Gastroesophageal sphincter (tissue), 4 donors: ENCODE data around the gene DCP2. TPM values are rescaled to one million over a fixed set of nuclear protein-coding genes. Genes with fewer than 3 reads are reported as not detected.

Experiments used
- ATAC-seq: fragments of 150-250 bp; one replicate; pipeline ENCODE4 v1.9.1; 2016; ENCODE audit warnings: mild to moderate bottlenecking, moderate library complexity
- H3K27ac ChIP-seq, 4 donors: fragments of 200-600 bp; sonication (generic) in 3 of 4; 1 replicate in 3 of 4; 2 replicates in 1 of 4; pipeline ENCODE4 v1.5.1; 2016 to 2019
- H3K27me3 ChIP-seq: fragments of 200-600 bp; sonication (generic); one replicate; pipeline ENCODE4 v1.5.1; 2019
- H3K36me3 ChIP-seq, 2 donors: fragments of 200-600 bp; sonication (generic); one replicate each; pipeline ENCODE4 v1.5.1; 2019; ENCODE audit warnings: control low read depth in 1 of 2
- H3K4me1 ChIP-seq, 3 donors: fragments of 200-600 bp; sonication (generic); 1 replicate in 2 of 3; 2 replicates in 1 of 3; pipeline ENCODE4 v1.5.1; 2016 to 2019; ENCODE audit warnings: control low read depth in 2 of 3
- H3K4me3 ChIP-seq, 2 donors: fragments of 200-600 bp; sonication (generic); one replicate each; pipeline ENCODE4 v1.5.1; 2019; ENCODE audit warnings: mild to moderate bottlenecking in 1 of 2, moderate library complexity in 1 of 2
- H3K9me3 ChIP-seq, 3 donors: fragments of 200-600 bp; sonication (generic); one replicate each; pipeline ENCODE4 v1.5.1; 2017 to 2019; ENCODE audit warnings: control low read depth in 2 of 3
- EP300 ChIP-seq: sonication (generic); formaldehyde crosslinking; IDR thresholded peaks from one replicate; pipeline ENCODE4 v1.6.1; 2017; ENCODE audit warnings: antibody characterized with exemption, mild to moderate bottlenecking
- POLR2A ChIP-seq, 2 donors: fragments of 450-650 bp; IDR thresholded peaks; one replicate each; pipeline ENCODE4 v1.6.1; 2017; ENCODE audit warnings: antibody characterized with exemption in 2 of 2, mild to moderate bottlenecking in 2 of 2, moderate library complexity in 1 of 2
- POLR2AphosphoS5 ChIP-seq: sonication (generic); formaldehyde crosslinking; IDR thresholded peaks from one replicate; pipeline ENCODE4 v1.6.1; 2017; ENCODE audit warnings: antibody characterized with exemption
- WGBS, 2 donors: methylation state at CpG; one replicate each; pipeline ENCODE4 v1.1.5; 2018; ENCODE audit warnings: low coverage in 1 of 2; 5-methylcytosine and 5-hydroxymethylcytosine counted together
- total RNA-seq, 4 donors: library from RNA; depleted of rRNA; stranded (reverse); fragments of >200 nt; gene quantifications; one replicate each; pipeline ENCODE4 v1.1.0, GENCODE V29; 2016
- TF ChIP-seq, protein P1 (sequence below), 4 experiments: fragments of 200-600 bp in 2 of 4; fragments of 450-650 bp in 2 of 4; sonication (generic) in 1 of 4; IDR thresholded peaks; one replicate each; pipeline ENCODE4 v1.5.1; 2017 to 2019; ENCODE audit warnings: antibody characterized with exemption in 4 of 4, mild to moderate bottlenecking in 2 of 4, moderate library complexity in 2 of 4

The DCP2 gene
- total RNA-seq, 4 donors from 2014 or later: 13.2 to 37.6 (median 24.9) TPM

- no peaks in the 10 kb centered on the region for H3K27me3 ChIP-seq
- WGBS, 2 donors: 86 to 92% methylated on average over 4 to 6 of the region's 6 CpGs
- no peaks in the 10 kb centered on the region for H3K4me1 ChIP-seq
- no peak for ATAC-seq
- no peak for TF ChIP-seq POLR2A (IDR thresholded peaks at IDR 0.05)
- no peak for TF ChIP-seq EP300
- no peak for TF ChIP-seq POLR2AphosphoS5
- TF ChIP-seq, protein P1, sequence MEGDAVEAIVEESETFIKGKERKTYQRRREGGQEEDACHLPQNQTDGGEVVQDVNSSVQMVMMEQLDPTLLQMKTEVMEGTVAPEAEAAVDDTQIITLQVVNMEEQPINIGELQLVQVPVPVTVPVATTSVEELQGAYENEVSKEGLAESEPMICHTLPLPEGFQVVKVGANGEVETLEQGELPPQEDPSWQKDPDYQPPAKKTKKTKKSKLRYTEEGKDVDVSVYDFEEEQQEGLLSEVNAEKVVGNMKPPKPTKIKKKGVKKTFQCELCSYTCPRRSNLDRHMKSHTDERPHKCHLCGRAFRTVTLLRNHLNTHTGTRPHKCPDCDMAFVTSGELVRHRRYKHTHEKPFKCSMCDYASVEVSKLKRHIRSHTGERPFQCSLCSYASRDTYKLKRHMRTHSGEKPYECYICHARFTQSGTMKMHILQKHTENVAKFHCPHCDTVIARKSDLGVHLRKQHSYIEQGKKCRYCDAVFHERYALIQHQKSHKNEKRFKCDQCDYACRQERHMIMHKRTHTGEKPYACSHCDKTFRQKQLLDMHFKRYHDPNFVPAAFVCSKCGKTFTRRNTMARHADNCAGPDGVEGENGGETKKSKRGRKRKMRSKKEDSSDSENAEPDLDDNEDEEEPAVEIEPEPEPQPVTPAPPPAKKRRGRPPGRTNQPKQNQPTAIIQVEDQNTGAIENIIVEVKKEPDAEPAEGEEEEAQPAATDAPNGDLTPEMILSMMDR (IDR thresholded peaks at IDR 0.05): no peak
- H3K9me3 ChIP-seq: no peaks in the 10 kb centered on the region
- H3K27ac ChIP-seq: no peak overlapping the region
- peaks cover 0 to 53% of the 10 kb centered on the region in 2 donors for H3K36me3 ChIP-seq
- no peak overlapping the region for H3K4me3 ChIP-seq
Measured at GRCh38 chr5:113040672-113041260, 64.2 kb downstream of the DCP2 start.

DNA sequence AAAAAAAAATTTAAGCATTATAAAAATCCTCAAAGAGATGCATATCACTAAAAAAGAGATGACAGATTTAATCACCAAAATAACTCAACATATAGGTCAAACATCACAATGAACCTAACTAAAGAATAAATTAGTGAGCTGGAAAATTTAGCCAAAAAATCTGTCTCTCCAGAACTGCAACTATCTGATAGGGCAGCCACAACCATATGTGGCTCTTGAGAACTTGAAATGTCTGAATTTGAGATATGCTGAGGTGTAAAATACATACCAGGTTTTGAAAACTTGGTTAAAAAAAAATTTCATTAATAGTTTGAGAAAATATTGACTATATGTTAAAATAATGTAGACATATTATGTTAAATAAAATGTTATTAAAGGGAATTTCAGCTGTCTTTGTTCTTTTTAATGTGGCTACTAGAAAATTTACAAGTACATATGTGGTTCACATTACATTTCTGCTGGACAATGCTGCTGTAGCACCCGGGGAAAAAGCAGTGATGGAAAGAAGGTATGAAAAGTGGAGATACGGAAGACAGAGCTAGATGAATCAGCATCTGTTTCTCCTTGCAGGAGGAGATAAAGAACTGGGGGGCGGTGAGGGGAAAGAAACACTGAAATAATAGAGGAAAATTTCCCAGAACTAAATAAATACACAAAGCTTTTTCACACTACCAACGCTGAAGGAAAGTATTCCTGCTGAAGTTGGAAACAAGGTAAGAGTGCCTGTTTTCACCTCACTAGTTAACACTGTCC, 66.1 kb downstream of the DCP2 start:
- Histone ChIP-seq H3K4me1 (no peaks in the 10 kb centered on the region), H3K27ac (no peak overlapping the region), H3K4me3 (no peak overlapping the region), H3K9me3 (no peaks in the 10 kb centered on the region), H3K27me3 (no peaks in the 10 kb centered on the region), H3K36me3 (peaks cover 0 to 51% of the 10 kb centered on the region in 2 donors)
- ATAC-seq: no peak
- TF ChIP-seq POLR2AphosphoS5: no peak
- TF ChIP-seq POLR2A (IDR thresholded peaks at IDR 0.05): no peak
- no peak for TF ChIP-seq EP300
- TF ChIP-seq, protein P1 (IDR thresholded peaks at IDR 0.05): no peak
- WGBS, 2 donors: 67 to 77% methylated on average over 4 of the region's 4 CpGs

- Histone ChIP-seq H3K36me3 (peaks cover 0 to 57% of the 10 kb centered on the region in 2 donors), H3K4me1 (no peaks in the 10 kb centered on the region), H3K27me3 (no peaks in the 10 kb centered on the region), H3K9me3 (no peaks in the 10 kb centered on the region), H3K27ac (no peak overlapping the region), H3K4me3 (no peak overlapping the region)
- WGBS, 2 donors: 50% methylated on average over 2 of the region's 16 CpGs; no CpG with 5 or more reads in 1 of the 2 donors
- peak; percentile 27 for ATAC-seq
- TF ChIP-seq POLR2A (IDR thresholded peaks at IDR 0.05) (no peak), EP300 (no peak), POLR2AphosphoS5 (peak; percentile 54)
- TF ChIP-seq, protein P1 (IDR thresholded peaks at IDR 0.05): peak in 3 of 4 experiments; percentile 10 to 36 (median 15)
Measured at GRCh38 chr5:113043491-113043931, 66.9 kb downstream of the DCP2 start.

- H3K9me3 ChIP-seq: no peaks in the 10 kb centered on the region
- ATAC-seq: no peak
- H3K4me3 ChIP-seq: no peak overlapping the region
- H3K27ac ChIP-seq: no peak overlapping the region
- H3K4me1 ChIP-seq: no peaks in the 10 kb centered on the region
- H3K27me3 ChIP-seq: no peaks in the 10 kb centered on the region
- peaks cover 0 to 57% of the 10 kb centered on the region in 2 donors for H3K36me3 ChIP-seq
- TF ChIP-seq EP300: no peak
- TF ChIP-seq, protein P1 (IDR thresholded peaks at IDR 0.05): no peak
- no peak for TF ChIP-seq POLR2A (IDR thresholded peaks at IDR 0.05)
- no peak for TF ChIP-seq POLR2AphosphoS5
- 81 to 89% methylated on average over 5 to 7 of the region's 11 CpGs for WGBS, 2 donors
Measured at GRCh38 chr5:113044776-113045465, 68.3 kb downstream of the DCP2 start.
